Activated naive CD8-positive, alpha-beta T cell treated with anti-CD3 and anti-CD28 coated beads, Interleukin-2, amount 50 U/mL, for 24 hours (primary cell): ENCODE data around the gene DICER1.
"Not testable (repeated sequence)": the region's sequence is repeated elsewhere in the genome, so short reads cannot be mapped to it uniquely, and the experiment has no call there.

Experiments used
- ATAC-seq: fragments of 150-1000 bp; cut with Tn5 transposase; one replicate; pipeline ENCODE4 v1.10.0; 2021
- DNase-seq: peaks from one replicate; pipeline ENCODE4 v3.0.0; 2021
- H3K27ac Mint-ChIP-seq: one replicate; pipeline ENCODE4 v1.8.0; 2021; ENCODE audit warnings: mild to moderate bottlenecking, mixed read lengths
- H3K27me3 Mint-ChIP-seq: one replicate; pipeline ENCODE4 v1.8.0; 2021; ENCODE audit warnings: mixed read lengths
- H3K36me3 Mint-ChIP-seq: one replicate; pipeline ENCODE4 v1.8.0; 2021; ENCODE audit warnings: low read depth, mixed read lengths
- H3K4me1 Mint-ChIP-seq: one replicate; pipeline ENCODE4 v1.8.0; 2021; ENCODE audit warnings: mixed read lengths
- H3K4me3 Mint-ChIP-seq: one replicate; pipeline ENCODE4 v1.8.0; 2021; ENCODE audit warnings: mild to moderate bottlenecking, moderate library complexity, mixed read lengths
- H3K9me3 Mint-ChIP-seq: one replicate; pipeline ENCODE4 v1.8.0; 2021; ENCODE audit warnings: mixed read lengths

Gene DICER1

DNA sequence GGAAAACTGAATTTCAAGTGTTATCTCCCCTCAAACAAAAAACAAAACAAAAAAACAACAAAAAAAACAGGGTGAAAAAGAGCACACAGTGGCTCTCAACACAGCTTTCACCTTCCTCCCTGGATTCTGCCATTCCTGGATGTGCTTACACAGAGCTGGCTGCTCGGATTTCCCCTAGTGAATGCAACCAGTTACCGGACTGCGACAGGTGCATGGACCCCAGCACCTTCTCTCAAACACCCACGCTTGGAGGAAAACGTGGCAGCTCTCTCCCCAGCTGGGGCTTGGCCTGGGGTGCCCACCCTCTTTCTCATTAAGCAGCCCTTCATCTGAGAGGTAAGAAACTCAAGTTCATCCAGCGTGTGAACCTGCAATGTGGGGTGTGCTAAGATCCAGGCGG, 33.5 kb upstream of the DICER1 start:
- Mint-ChIP-seq H3K4me1 (peaks cover under 1% of the 10 kb centered on the region), H3K27me3 (peaks cover 15% of the 10 kb centered on the region), H3K9me3 (peaks cover 6% of the 10 kb centered on the region), H3K27ac (no peak overlapping the region), H3K4me3 (no peak overlapping the region), H3K36me3 (no peaks in the 10 kb centered on the region)
- ATAC-seq (no peak), DNase-seq (no peak)

DNA sequence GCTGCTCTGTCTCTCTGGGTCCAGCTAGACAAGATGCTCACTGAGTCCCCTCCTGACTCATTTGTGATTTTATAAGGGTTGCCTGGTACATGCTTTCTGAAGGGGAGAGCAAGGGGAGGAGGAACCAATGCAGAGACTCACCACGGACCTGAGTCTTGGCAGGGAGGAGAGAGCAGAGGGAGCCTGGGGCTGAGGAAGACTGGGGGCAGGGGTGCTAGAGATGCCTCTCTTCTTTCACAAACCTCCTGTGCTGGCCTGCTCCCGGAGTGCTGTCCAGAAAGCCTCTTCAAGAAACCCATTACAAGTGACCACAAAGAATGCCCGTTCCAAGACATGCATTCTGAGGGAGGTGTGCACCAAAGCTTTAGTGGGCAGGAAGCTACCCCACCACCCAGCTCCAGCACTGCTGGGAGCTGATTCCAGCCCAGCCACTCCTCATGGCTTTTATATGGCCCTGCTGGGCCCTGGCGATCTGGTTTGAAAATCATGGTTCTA, 33.1 kb upstream of the DICER1 start:
- Mint-ChIP-seq H3K9me3 (peaks cover 6% of the 10 kb centered on the region), H3K4me3 (no peak overlapping the region), H3K36me3 (no peaks in the 10 kb centered on the region), H3K27me3 (peaks cover 20% of the 10 kb centered on the region), H3K27ac (no peak overlapping the region), H3K4me1 (peaks cover 5% of the 10 kb centered on the region)
- DNase-seq (no peak), ATAC-seq (no peak)

DNA sequence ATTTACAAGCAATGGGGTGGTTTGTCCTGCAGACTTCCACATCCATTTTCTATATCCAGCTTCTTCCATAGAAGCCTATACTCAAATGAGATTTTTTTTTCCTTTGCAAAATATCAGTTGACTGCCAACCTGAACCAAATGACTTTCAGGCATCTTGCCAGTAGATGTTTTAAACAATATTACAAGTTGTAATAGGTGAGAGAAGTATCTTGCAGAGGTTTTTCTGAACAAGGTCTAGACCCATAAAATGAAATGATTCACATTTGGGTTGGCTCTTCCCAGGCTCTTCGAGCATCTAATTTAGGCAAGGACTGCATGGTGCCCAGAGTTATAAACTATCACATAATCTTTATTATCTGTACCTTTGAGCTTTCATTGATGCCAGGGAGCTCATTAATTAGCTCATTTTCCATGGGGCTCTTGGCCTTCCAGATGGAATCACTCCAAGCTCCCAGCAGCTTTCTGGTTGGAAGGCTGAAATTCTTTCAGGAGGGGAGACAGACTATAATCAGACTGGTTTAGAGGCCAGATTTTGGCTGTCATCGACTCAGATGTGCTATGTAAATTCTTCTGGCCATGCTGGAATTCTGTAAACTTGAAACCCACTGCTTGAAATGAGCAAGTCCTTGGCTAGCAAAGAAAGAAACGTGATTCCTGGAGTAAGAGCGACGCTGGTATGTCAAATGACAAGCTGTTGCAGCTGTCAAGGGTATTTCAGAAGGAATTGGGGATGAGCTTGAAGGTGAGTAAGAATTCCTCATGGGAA, 32.2 kb upstream of the DICER1 start:
- Mint-ChIP-seq H3K27me3 (peaks cover 26% of the 10 kb centered on the region), H3K27ac (no peak overlapping the region), H3K4me1 (peaks cover 5% of the 10 kb centered on the region), H3K4me3 (no peak overlapping the region), H3K36me3 (no peaks in the 10 kb centered on the region), H3K9me3 (peaks cover 6% of the 10 kb centered on the region)
- DNase-seq (no peak), ATAC-seq (no peak)

DNA sequence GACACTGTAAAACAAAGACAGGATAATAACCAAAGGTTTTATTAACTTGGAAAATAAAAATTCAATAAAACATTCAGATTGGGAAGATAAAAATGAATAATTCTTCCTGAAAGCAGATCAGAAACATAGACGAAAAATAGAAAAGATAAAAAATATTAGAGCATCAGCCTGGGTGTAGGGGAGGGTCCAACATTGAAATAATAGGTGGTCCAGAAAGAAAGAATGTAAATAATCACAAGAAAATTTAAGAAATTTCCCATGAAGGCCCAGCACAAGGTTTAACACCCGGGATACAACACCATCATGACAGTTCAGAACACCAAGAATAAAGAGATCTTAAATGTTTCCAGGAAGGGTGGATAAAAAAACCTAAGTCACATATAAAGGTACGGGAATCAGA, 31.1 kb upstream of the DICER1 start:
- no peak overlapping the region for H3K27ac Mint-ChIP-seq
- no peaks in the 10 kb centered on the region for H3K36me3 Mint-ChIP-seq
- no peak overlapping the region for H3K4me3 Mint-ChIP-seq
- no peak for DNase-seq
- peaks cover 6% of the 10 kb centered on the region for H3K4me1 Mint-ChIP-seq
- H3K27me3 Mint-ChIP-seq = peaks cover 29% of the 10 kb centered on the region
- H3K9me3 Mint-ChIP-seq = peaks cover 6% of the 10 kb centered on the region
- ATAC-seq = no peak

DNA sequence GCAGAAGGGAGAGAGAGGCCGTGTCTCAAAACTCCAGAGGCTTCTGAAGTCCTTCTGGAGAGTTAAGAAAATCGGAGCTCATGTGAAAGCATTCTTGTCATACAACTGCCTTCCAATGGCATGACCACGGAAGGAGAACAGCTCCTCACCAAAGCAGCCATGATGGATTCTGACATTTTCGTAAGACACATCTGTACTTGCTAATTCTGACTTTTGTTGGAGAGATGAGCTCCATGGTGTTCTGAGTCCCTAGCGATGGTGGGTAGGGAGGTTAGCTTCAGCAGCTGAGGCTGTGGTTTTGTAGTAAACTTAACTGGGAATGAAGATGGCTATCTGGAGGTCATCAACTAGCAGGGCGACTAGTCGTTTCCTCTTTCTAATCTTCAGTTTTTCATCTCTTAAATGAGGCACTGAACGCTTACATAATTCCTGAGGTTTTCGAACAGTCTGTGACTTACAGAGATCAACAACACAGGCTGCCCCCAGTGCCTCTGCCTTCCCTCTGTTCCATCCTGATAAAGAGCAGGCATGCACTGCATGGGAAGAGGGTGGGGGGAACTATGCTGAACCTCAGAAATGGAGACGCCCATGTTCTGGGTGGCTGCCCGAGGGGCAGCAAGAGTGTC, 28.6 kb upstream of the DICER1 start:
- DNase-seq = no peak
- Mint-ChIP-seq H3K27me3 (peaks cover 29% of the 10 kb centered on the region), H3K36me3 (no peaks in the 10 kb centered on the region), H3K4me1 (peaks cover 6% of the 10 kb centered on the region), H3K9me3 (peaks cover 6% of the 10 kb centered on the region), H3K27ac (no peak overlapping the region), H3K4me3 (no peak overlapping the region)
- no peak for ATAC-seq

DNA sequence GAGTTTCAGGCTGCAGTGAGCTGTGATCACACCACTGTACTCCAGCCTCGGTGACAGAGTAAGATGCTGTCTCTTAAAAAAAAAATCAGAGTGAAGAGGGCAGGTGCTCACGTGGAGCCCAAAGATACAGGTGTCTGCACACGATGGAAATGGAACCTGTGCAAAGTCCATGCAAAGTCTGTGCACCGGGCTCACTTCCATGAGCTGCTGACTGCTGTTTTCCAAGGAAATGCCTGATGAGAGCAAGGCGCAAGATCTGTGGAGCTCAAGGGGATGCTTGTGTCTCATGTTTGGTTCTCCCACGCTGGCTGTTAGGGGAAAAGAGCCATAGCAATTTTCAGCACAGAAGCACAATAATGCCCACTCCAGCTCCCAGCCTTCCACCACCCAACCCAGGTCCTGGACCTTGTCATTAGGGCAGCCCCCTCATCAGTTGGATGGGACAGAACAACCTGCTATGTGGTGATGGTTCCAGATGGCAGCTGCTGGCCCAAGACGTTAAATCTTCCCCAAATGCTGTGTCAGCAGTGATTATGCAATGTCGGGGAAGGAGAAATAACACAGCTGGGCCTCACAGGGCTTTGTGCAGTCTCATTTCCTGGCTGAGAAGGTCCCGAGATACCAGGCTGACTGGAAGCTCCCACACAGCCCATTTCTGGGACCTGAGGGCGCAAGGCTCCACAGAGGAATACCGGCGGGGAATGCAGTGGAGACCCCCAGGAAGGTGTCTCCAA, 27.9 kb upstream of the DICER1 start:
- Mint-ChIP-seq H3K4me3 (no peak overlapping the region), H3K36me3 (no peaks in the 10 kb centered on the region), H3K27ac (no peak overlapping the region), H3K27me3 (peaks cover 29% of the 10 kb centered on the region), H3K4me1 (peaks cover 6% of the 10 kb centered on the region), H3K9me3 (peaks cover 6% of the 10 kb centered on the region)
- ATAC-seq (no peak), DNase-seq (no peak)

DNA sequence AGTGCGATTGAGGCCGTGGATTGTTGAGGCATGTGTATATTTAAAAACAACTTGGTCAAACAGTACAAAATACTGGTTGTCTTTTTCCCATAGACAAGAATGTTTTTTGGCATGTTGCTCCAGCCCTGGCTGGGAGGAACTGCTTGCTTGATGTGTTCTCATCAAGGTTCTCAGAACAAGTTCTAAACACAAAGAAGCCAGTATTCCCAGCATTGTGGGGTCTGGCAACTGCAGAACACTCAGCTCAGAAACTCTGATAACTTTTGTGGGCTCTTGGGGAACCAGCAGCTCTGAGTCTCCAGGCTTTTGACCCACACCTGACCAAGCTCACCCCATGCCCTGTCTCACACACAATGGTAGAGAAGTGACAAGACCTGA, 27.1 kb upstream of the DICER1 start:
- H3K4me3 Mint-ChIP-seq = no peak overlapping the region
- no peak for ATAC-seq
- H3K27ac Mint-ChIP-seq = no peak overlapping the region
- no peaks in the 10 kb centered on the region for H3K36me3 Mint-ChIP-seq
- DNase-seq = no peak
- peaks cover 6% of the 10 kb centered on the region for H3K9me3 Mint-ChIP-seq
- peaks cover 29% of the 10 kb centered on the region for H3K27me3 Mint-ChIP-seq
- H3K4me1 Mint-ChIP-seq = peaks cover 6% of the 10 kb centered on the region

DNA sequence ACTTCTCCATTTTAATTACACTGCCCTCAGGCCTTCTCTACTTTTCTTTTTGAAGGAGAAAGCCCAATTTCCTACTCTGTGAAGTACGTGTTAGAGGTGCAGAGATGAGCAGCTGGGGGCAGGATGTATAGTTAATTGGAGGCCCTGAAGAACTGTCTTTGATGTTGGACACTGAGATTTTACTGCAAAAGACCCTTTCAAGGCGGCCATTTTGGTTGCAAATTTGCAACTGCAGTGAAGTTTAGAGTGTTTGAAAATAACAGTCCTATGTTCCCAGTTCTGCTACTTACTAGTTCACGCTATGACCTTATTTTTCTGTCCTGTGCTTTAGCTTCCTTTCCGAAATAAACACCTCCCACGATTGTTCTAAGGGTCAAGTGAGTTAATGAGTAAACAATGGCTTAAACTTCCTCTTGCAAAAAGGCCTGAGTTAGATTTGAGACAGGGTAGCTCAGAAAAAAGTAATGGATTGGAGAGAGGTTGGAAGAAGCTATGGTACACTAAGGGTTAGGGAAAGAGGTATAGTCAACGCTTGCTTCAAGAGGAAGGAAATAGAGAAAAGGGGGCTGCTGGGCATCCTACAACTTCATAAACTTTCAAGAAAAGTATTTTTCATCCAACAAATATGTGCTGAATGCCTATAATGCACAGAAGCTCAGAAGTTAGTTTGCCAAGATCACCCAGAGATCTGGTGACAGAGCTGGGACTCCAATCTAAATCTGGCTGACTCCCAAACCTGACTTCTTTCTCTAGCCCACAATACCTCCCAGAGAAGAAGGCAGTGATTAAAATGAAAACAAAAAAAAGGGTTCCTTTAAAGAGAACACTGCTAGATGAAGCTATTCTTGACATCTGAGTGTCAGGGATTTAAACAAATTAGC, 26.4 kb upstream of the DICER1 start:
- Mint-ChIP-seq H3K27ac (no peak overlapping the region), H3K36me3 (no peaks in the 10 kb centered on the region), H3K27me3 (peaks cover 29% of the 10 kb centered on the region), H3K4me1 (peaks cover 6% of the 10 kb centered on the region), H3K9me3 (peaks cover 6% of the 10 kb centered on the region), H3K4me3 (no peak overlapping the region)
- ATAC-seq (no peak), DNase-seq (no peak)

DNA sequence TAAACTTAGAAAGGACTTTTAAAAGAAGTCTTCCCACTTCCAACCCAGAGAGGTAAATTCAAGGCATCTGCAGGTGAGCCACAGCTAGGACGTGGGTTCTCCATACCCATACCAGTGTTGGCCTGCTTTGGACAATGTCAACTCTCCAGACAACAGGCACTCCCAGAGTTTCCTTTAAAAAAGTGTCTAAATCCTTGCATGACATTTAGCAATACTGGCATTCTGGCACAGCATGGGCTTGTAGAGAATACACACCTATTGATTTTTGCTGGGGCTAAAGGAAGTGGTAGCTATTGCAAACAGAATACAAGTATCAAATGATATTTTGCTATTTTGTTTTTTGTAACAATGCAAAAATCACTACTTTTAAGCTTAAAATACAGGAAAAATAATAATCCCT, 25.8 kb upstream of the DICER1 start:
- peaks cover 26% of the 10 kb centered on the region for H3K27me3 Mint-ChIP-seq

DNA sequence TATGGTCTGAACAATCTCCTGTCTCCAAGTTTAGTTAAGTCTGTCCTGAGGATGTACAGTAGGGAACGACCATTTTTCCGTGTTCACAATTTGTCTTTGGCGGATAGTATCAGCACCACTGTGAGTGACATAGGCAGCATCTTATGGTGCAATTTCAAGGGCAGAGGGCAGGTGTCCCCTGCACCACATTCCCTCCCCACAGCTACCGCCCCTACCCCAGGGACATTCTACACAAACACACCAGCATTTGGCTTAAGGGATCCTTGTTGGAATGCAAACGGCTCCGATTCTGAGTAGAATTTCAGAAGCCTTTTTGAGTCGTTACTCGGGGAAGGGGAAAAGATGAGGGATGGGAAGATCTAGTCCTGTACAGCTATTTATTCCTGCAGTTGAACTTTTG, 25.1 kb upstream of the DICER1 start:
- Mint-ChIP-seq H3K27me3 (peaks cover 26% of the 10 kb centered on the region), H3K36me3 (no peaks in the 10 kb centered on the region), H3K4me3 (no peak overlapping the region), H3K4me1 (peaks cover 6% of the 10 kb centered on the region), H3K9me3 (no peaks in the 10 kb centered on the region), H3K27ac (no peak overlapping the region)
- no peak for ATAC-seq
- no peak for DNase-seq

More for the DNA sequence above, 25.8 kb upstream of the DICER1 start:
- Mint-ChIP-seq H3K36me3 (no peaks in the 10 kb centered on the region), H3K9me3 (peaks cover 2% of the 10 kb centered on the region), H3K27ac (no peak overlapping the region), H3K4me1 (peaks cover 6% of the 10 kb centered on the region), H3K4me3 (no peak overlapping the region)
- ATAC-seq = no peak
- no peak for DNase-seq

DNA sequence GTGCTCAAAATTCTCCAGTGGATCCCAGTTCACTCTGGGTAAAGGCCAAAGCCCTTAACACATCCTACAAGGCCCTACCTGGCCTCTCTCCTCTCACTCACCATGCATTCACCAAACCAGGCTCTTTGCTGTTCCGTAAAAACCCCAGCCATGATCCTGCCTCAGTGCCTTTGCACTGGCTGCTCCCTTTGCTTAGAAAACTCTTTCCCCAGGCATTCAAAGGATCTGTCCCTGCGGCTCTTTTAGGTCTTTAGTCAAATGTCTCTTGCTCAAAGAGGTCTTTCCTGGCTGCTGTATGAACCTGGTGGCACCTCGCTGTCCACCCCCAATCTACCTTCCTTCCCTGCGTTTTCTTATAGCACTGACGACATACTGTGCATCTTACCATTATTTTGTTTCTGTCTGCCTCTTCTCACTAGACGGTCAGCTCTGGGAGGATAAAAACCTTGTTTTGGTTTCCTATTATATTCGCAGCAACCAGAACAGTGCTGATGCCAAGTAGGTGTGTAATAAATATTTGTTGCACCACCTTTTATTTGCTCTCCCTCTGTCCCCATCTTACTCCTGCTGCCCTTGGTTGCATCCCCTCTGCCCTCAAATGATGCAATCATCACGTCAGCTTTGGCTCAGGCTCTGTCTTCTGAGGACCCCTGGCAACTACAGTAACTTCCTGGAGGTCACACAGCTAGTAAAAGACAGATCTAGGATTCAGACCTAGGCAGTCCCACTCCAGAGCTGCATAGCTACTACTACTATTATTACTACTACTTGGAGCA, 23.8 kb upstream of the DICER1 start:
- Mint-ChIP-seq H3K4me1 (peaks cover 6% of the 10 kb centered on the region), H3K27me3 (peaks cover 16% of the 10 kb centered on the region), H3K36me3 (no peaks in the 10 kb centered on the region), H3K27ac (no peak overlapping the region), H3K9me3 (no peaks in the 10 kb centered on the region), H3K4me3 (no peak overlapping the region)
- no peak for ATAC-seq
- no peak for DNase-seq

DNA sequence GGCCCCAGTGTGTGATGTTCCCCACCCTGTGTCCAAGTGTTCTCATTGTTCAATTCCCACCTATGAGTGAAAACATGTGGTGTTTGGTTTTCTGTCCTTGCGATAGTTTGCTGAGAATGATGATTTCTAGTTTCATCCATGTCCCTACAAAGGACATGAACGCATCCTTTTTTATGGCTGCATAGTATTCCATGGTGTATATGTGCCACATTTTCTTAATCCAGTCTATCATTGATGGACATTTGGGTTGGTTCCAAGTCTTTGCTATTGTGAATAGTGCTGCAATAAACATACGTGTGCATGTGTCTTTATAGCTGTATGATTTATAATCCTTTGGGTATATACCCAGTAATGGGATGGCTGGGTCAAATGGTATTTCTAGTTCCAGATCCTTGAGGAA, 18.3 kb upstream of the DICER1 start:
- H3K27ac Mint-ChIP-seq, DNase-seq, H3K27me3 Mint-ChIP-seq, ATAC-seq, H3K36me3 Mint-ChIP-seq, H3K4me3 Mint-ChIP-seq, H3K9me3 Mint-ChIP-seq, H3K4me1 Mint-ChIP-seq: not testable (repeated sequence)

DNA sequence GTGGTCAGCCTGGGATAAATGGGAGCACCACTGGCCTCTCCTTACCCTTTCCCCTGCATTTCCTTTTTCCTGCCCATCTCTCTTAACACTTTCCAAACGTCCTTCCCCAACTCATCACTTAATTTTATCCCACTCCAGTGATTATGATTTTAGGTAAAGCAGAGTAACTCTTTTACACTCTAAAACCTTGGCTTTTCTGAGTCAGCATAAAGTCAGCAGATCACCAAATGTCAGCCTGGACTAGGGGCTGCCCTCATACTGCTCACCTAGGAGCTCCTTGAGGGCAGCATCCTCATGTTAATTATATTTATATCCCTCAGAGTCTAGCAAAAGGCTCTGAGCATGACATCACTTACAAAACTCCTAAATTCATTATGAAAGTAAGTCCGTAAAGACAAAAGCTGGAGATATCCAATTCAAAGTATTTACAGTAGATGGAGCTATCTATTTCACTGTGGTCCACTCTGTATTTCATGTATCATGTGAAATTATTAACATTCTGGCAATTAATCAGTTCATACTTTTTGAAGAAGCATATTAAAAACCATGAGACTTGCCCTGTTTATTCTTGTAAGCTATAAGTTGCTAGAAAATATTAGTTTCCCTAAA, 17.0 kb upstream of the DICER1 start:
- H3K36me3 Mint-ChIP-seq = no peaks in the 10 kb centered on the region
- no peaks in the 10 kb centered on the region for H3K9me3 Mint-ChIP-seq
- no peak overlapping the region for H3K27ac Mint-ChIP-seq
- no peaks in the 10 kb centered on the region for H3K27me3 Mint-ChIP-seq
- H3K4me1 Mint-ChIP-seq = no peaks in the 10 kb centered on the region
- no peak overlapping the region for H3K4me3 Mint-ChIP-seq
- DNase-seq (no peak), ATAC-seq (no peak)
